NCI-H2227 (cell line): ENCODE data around the gene ANKRD22.
"Not testable (repeated sequence)": the region's sequence is repeated elsewhere in the genome, so short reads cannot be mapped to it uniquely, and the experiment has no call there.

Experiments
- DNase-seq: peaks from one replicate; lab custom pipeline; 2025; ENCODE audit not compliant: unreplicated experiment; lab: John Stamatoyannopoulos, UW

Gene ANKRD22

GRCh38 chr10:88851706-88852105, at the start of gene ANKRD22:
ANKRD22 (minus strand) TSS chr10:88851844; CDS start chr10:88851607, 237 bp downstream.
- no peak for DNase-seq

DNA sequence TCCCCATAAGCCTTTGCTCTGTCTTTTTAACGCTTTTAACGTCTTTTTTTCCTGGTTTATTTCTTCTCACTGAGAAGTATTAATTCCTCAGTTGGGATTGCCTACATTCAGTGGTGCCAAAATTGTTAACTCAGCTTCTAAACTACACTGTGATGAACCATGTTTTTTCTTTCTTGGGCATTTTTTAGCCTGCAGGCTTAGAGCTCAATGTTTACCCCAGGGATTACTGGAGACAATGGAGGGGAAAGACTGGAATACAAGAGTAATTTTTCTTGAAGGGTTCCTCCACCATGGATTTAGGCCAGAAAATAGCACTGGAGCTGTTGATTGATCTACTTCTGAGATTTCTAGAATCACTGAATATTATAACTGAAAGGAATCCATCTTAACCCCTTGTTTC, 48.2 kb upstream of the ANKRD22 start:
- DNase-seq = no peak

GRCh38 chr10:88898727-88899126, 47.1 kb upstream of the ANKRD22 start:
- DNase-seq = no peak

DNA sequence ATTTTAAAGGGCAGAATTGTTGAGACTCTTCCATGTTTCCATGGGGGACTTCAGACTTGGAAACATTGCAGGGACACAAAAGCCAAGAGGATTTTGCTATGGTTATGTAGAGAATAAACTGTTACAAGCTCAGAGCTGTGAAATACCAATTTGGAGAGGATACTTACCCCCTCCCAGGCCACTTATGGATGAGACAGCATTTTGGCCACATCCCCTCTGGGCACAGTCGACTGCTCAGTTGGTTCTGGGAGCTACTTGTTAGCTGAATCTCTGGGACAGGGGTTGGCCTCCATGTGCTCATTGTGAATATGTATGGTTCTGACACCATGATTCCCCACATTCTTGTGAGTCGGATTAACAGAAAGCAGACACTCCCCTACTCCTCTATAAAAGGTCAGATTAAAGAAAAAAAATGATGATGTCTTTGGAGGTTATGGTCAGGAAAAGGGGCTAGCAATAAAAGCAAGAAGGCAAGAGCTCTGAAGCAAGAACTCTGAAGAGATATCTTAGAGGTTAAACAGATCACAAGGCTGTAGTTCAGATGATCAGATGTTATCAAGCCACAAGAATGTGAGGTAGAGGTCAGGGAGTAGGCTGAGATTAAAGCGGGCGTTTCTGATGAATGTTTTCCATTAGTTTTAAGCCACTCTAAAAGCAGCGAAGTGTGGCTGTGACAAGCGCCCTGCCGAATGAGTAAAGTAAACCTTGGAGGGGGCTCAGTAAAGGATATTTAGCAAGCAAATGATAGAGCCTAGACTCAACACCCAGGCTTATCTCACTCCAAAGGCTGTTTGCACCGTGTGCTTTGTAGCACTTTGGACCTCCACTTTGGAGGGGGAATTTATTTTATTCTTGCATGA, 45.6 kb upstream of the ANKRD22 start:
- DNase-seq = no peak

DNA sequence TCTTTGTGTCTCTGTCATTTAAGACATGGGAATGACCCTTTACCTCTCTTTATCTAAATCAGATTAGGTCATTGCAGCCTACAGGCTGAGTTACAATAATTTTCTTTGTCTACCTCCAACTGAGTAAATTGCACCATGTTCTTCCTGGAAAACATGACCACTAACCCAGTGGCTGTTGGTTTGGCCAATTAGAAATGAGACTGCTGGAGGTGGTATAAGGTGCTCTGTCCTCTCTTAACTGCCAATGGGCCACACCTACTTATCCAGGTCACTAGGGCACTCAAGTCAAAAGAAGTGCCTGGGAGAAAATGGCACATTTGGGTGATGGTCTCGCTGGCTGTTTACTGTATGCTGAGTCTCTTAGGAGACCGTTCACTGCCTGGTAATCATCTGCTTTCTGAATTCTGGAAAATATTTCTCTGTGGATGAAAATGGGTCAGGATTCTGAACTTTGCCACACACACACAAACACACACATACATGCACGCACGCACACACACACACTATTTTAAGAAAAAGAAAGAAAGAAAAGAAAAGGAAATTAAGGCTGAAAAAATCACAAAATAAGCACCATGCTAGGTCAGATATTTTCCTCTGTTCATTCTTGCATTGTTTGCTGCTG, 44.8 kb upstream of the ANKRD22 start:
- peak; percentile 42 for DNase-seq

GRCh38 chr10:88895250-88895649, 43.6 kb upstream of the ANKRD22 start:
- DNase-seq = no peak

DNA sequence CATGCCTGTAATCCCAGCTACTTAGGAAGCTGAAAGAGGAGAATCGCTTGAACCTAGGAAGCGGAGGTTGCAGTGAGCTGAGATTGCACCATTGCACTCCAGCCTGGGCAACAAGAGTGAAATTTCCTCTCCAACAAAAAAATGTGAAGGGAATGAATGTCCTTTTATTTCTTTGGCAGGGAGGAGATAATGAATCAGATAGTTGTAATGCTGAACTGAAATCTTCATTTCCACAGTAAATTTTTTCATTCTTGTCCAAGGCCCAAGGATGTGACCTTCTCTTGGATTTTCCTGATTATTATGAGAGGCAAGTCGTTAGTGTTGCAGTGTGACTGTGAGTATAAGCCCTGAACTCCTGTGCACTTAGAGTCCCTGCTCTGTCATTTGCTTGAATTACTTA, 42.0 kb upstream of the ANKRD22 start:
- DNase-seq = no peak

DNA sequence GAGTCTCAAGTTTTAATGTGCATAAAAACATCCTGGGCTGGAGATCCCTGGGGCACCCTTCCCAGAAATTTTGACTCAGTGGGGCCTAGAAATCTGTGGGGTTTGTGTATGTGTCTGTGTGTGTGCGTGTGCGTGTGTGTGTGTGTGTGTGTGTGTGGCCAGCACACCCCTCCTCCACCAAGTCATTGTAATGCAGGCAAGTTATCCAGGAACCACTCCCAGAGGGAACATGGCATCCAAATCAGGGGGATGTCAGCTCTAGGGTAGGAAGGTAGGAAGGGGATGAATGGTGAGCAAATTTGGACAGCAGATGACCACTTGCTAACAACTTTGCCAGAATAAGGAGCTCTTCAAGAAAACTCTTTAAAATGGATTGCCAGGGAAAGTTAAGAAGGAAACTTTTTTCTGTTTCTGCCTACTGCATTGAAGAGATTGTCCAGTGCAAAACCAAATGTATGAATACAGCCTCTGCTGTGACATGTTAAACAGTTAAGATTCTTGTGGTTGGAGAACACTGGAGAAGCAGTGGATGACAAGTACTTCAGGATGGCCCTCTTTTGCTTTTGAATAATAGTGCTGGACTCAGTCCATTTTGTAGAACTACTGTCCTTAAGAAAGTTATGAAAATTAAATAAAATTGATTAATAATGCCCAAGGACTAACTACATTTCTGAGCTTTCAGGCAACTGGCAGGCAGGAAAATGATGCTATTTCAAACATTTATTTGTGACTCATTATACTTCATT, 40.8 kb upstream of the ANKRD22 start:
- no peak for DNase-seq

DNA sequence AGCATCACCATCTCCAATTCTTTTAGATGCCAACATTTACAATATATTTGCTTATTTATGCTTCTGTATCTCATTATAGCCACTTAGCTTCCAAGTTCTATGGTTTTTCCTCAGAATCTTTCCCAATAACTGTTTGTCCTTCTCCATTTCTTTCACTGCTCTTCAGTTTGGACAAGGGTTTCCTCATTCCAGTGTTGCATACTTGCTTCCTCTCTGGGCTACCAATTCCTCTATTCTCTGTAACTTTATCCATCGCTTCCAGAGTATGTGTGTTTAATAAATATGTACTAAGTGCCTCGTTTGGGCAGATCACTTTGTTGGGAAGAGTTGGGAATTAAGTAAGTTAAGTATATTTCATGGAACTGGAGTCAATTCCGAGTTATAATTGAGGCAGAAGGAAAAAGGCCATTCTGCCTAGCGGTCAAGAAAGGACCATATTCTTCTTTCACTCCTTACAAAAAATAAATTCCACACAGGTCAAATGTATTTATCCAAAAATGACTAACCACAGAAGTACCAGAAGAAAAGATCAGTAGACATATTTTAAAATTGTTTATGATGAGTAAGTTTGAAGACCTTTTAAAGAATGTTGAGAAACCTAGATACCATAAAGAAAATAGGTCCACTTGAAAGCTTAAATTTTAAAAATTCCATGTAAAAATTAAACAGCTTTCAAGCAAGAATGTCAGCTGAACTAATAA, 39.2 kb upstream of the ANKRD22 start:
- no peak for DNase-seq

- DNase-seq = no peak
Measured at GRCh38 chr10:88889559-88890337, 38.1 kb upstream of the ANKRD22 start.

GRCh38 chr10:88888810-88889445, 37.3 kb upstream of the ANKRD22 start:
- no peak for DNase-seq

DNA sequence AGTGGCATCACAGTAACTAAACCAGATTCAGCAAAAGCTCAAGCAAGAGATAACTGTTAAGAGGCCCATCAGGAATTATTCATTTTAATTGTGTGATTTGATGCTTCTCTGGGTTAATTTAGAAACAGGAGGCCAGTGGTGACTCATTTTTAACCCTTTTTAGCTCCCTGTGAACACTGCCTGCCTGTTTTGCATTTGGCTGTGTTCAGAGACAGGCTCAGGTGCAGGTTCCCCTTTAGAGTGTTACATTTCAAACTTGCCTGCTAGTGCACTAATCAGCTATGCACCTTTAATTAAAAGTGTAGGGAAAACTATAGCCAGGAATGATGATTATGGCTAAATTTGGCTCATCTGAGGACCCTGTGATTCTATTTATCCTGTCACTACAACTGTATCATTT, 34.9 kb upstream of the ANKRD22 start:
- no peak for DNase-seq

- DNase-seq = no peak
Measured at GRCh38 chr10:88883448-88883809, 31.8 kb upstream of the ANKRD22 start.

DNA sequence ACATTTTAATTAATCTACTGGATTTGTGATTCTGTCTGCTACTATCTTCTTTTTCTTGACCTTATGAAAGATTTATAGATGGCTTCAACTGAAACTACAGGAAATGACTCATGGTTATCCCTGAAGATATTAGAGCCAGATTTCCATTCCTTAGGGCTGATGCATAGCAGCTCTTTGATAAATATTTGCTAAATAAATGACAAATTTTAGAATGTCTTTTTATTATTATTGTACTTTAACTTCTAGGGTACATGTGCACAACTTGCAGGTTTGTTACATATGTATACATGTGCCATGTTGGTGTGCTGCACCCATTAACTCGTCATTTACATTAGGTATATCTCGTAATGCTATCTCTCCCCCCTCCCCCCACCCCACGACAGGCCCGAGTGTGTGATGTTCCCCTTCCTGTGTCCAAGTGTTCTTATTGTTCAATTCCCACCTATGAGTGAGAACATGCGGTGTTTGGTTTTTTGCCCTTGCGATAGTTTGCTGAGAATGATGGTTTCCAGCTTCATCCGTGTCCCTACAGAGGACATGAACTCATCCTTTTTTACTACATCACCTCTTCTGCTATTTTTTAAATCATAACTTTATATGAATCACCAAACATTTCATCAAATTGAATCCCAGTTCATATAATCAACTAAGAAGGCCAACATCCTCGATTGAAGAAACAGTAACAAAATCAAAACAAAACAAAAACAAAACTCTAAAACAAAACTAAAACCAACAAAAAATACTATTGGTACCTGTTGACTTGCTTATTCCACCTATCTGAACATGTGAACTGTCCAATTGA, 31.2 kb upstream of the ANKRD22 start:
- not testable (repeated sequence) for DNase-seq

GRCh38 chr10:88881922-88882645, 30.4 kb upstream of the ANKRD22 start:
- no peak for DNase-seq

- no peak for DNase-seq
Measured at GRCh38 chr10:88881320-88881719, 29.7 kb upstream of the ANKRD22 start.

- DNase-seq = peak; percentile 81
Measured at GRCh38 chr10:88880282-88881076, 28.8 kb upstream of the ANKRD22 start.
